HT-29 (cell line): Measurements from ENCODE around the gene DHRS7B. TPM values are rescaled to one million over a fixed set of nuclear protein-coding genes. Genes with fewer than 3 reads are reported as not detected.
"Not testable (repeated sequence)": the region's sequence is repeated elsewhere in the genome, so short reads cannot be mapped to it uniquely, and the experiment has no call there.

Experiments
- DNase-seq: peaks from one replicate; pipeline ENCODE4 v3.0.0-alpha.2; 2015; ENCODE audit warnings: low spot score
- total RNA-seq: library from RNA; depleted of rRNA; stranded (reverse); fragments of >200 nt; shearing (Covaris generic); gene quantifications from 2 replicates; pipeline ENCODE4 v1.2.3, GENCODE V29; 2014

The DHRS7B gene
- total RNA-seq, 1 experiment from 2014 or later, result 26.9 TPM

DNA sequence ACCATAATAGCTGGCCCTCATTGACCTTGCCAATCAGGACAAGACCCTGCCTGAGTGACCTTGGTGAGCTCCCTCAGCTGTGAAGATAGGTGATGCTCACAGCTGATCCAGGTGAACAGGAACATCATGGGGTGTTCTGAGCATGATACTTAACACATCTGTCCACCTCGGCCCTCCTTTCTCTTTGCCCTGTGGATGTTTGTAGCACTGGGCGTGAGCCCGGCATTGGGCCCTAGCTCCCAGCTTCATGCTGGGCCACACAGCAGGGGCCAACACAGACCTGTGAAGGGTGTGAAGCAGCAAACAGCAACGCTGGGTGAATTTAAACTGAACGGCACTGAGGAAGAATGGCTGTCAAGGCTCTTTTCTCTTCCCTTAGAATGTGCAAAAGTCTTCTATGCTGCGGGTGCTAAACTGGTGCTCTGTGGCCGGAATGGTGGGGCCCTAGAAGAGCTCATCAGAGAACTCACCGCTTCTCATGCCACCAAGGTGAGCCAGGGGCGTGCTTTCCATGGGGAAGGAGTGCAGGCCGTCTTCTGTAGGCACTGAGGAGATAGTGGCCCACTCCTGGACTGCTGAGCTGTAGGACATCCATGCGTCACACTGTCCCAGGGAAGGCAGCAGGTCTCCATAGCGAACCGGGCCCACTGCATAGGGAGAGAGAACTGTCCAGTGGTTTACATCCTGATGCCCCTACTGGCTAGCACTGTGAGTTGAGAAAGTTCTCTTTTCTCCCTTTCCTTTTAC is 51.3 kb downstream of the DHRS7B start:
- no peak for DNase-seq

DNA sequence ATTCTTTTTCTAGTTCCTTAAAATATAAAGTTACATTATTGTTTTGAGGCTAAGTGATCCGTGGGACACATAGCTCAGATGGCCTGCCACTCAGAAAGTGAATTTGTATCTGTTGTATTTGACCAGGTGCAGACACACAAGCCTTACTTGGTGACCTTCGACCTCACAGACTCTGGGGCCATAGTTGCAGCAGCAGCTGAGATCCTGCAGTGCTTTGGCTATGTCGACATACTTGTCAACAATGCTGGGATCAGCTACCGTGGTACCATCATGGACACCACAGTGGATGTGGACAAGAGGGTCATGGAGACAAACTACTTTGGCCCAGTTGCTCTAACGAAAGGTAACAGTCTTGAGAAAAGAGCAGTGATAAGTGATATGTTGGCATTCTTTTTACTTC is 56.7 kb downstream of the DHRS7B start:
- no peak for DNase-seq

DNA sequence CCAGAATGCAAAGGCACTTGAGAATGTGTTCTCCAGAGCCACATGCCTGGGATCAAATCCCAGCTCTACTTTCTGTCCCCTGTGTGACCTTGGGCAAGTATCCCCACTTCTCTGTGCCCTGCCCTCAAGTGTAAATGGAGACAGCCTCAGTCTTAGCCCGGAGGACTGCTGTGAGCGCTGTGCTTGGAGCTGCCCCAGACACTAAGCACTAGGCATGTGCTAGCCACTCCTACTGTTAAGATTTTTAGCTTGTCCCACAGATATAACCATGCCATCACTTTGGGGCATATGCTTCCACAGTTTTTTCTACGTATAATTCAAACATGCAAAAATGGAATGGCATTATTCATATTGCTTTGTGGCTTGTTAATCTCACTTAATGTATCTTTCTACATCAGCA is 57.8 kb downstream of the DHRS7B start:
- DNase-seq, result no peak

- no peak for DNase-seq
Observed at GRCh38 chr17:21185061-21185460, 58.3 kb downstream of the DHRS7B start.

DNA sequence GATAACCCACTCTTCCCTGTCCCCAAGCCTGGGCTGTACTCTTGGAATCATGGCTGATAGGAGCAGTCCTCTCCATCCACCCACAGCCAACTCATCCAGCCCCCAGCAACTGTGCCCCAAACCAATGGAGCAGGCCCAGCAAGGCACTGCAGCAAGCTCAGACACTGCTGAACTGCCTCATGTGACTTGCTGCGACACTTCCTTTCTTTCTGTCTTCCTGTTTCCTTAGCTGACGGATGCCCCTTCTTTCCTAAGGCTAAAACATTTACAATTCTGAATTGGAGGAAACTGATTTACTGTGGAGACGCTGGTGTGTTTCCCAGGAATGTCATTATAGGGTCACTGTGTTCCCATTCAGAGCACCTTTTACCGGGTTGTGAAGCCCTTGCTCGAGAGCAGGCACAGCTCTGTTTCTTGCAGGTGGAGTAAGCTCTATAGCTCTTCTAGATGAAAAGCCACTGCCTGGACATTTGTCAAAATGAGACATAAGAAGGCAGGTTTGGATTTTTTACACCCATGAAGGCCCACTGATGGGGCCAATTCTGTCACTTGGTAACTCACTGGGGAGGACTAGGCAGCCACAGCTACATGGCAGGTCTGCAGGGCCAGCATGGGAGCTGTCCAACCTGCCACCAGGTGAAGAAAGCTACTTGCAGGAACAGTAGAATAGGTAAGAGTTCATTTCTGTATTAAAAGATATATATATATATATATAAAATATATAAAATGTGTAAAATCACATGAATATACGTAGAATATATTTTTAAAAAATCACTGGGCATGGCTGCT is 59.8 kb downstream of the DHRS7B start:
- no peak for DNase-seq

DNA sequence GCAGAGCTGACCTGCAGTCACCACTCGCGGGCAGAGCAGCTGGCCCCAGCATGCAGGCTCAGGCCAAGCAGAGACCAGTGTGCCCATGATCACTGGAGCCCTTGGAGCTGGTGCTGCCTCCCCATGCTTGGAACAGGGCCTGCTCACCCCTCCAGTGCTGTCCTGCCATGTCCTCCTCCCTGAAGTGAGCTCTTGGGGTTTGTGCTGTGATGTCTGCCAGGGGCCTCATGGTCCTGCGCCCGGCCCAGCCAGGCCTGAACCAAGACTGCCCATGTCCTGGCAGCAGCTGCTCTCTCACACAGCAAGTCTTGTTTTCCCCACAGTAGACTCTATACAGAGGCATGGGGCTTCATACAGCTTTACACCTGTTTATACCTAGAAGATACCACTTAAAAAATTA is 62.6 kb downstream of the DHRS7B start:
- DNase-seq, result no peak

DNA sequence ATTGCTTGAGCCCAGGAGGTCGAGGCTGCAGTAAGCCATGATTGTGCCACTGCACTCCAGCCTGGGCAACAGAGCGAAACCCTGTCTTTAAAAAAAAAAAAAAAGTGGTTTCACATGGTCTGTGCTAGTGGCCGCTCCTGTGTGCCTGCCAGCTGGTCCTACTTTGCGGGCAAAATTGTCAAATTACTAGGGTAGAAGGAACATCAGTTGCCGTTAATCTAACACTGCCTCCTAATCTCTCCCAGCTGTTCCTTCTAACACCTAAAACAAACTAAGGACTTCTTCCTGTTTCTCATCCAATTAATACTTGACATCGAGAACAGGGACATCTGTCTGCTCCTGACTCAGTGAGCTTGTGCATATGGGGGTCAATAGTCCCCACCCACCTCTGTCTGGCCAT is 63.3 kb downstream of the DHRS7B start:
- DNase-seq, result no peak

DNA sequence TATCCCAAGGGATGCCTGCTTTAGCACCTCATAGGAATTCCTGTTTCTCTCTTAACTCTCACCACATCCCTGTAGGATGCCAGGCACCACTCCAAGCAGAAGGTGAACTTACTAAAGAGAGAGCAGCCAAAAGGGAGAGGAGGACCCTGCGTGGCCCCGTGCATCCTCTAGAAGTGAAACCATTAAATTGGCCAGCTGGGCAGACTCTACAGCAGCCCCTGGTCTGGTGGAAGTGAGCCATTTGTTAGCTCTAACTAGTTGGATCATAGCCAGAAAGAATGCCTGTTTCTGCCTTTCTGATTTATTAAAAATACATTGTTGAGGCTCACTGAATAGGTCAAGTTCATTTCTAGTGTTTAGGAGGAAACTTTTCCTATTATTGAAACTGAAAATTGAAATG is 64.9 kb downstream of the DHRS7B start:
- DNase-seq, result no peak

DNA sequence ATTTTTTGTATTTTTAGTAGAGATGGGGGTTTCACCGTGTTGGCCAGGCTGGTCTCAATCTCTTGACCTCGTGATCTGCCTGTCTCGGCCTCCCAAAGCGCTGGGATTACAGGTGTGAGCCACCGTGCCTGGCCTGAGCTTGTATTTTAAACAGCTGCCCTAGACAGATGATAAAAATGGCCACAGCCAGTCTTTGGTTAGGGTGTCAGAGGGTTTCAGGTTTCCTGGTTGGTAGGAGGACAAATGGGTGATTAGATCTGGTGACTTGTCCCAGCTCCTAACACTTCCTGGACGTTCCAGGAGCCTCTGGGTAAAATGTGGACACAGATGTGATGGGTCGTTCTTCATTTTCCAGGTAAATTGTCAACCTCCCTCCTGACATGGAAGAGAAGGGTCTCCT is 65.7 kb downstream of the DHRS7B start:
- DNase-seq, result not testable (repeated sequence)

DNA sequence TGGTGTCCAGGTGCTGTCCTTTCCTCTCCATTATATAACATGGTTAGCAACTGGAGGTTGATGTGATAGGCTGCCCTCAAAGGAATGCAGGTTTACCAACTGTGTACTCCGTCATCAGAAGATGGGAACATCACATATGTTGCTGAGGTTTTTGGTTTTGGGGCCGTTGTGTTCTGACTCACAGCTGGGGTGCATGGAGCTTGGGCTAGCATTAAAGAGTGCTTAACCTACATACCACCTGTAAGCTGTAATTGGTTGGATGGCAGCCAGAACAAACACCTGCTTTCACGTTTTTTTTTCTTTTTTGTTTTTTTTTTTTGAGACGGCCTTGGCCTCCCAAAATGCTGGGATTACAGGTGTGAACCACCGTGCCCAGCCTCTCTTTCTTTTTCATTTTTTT is 66.3 kb downstream of the DHRS7B start:
- DNase-seq, result no peak

DNA sequence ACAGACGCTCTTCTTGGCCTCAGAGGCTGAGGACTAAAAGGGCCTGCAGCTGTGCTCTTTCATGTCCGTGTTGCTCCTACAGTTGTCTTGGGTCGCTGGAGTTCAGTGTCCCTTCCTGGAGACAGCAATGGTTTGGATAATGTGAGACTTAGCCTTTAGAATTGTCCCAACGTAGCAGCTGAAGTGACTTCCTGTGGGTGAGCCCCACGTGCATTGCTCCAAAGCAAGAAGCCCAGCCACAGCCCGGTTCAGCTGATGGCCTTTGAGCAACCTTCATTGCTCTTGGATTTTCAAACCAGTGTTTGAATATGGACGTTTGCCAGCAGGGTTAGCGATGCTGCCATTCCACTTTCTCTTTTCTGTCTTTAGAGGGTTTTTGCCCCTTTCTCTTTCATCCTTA is 67.5 kb downstream of the DHRS7B start:
- DNase-seq, result no peak

GRCh38 chr17:21194703-21195102 is 67.9 kb downstream of the DHRS7B start:
- DNase-seq, result no peak

DNA sequence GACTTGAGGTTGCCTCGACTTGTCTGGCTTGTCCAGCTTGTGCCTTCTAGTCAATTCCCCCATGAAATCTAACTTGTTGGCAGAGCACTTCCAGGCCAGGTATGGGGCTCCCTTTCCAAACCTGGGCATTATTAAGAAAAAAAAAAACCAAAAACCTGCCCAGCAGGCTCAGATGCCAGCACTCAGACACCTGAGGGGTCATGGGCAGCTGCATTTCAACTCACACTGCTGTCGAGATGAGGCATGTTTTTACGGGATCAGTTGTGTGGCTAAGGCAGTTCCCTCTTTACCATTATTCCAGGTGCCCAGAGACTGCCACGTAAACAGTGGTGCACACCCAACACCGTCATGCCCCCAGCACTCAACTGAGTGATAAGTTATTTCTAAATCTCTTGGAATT is 69.4 kb downstream of the DHRS7B start:
- no peak for DNase-seq

- DNase-seq, result no peak
Observed at GRCh38 chr17:21198411-21198810, 71.6 kb downstream of the DHRS7B start.

- DNase-seq, result no peak
Observed at GRCh38 chr17:21199311-21199710, 72.5 kb downstream of the DHRS7B start.

GRCh38 chr17:21199856-21200255 is 73.1 kb downstream of the DHRS7B start:
- DNase-seq, result no peak

- no peak for DNase-seq
Observed at GRCh38 chr17:21200590-21201297, 74.0 kb downstream of the DHRS7B start.

GRCh38 chr17:21201298-21201595 is 74.5 kb downstream of the DHRS7B start:
- DNase-seq, result no peak

GRCh38 chr17:21201874-21202273 is 75.1 kb downstream of the DHRS7B start:
- DNase-seq, result no peak

DNA sequence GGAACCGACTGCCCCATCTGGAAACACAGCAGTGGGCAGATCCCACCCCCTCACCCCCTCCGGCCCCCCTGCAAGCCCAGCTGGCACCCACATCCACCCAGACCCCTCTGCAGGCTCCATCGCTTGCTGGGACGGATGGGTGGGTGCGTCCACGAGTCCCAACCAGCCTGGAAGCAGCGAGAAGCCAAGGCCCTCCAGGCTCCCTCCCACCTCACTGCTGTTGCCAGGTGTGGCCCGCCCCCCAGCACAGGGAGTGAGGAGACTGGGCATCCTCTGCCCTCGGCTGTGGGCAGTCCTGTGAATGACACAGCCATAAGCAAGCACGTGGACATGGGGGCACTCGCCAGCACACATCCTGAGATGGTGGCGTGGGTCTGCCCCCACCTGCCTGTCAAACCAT is 75.7 kb downstream of the DHRS7B start:
- DNase-seq, result no peak

GRCh38 chr17:21204935-21205334 is 78.2 kb downstream of the DHRS7B start:
- DNase-seq, result no peak

GRCh38 chr17:21208352-21208751 is 81.6 kb downstream of the DHRS7B start:
- DNase-seq, result no peak
